Gastroesophageal sphincter (tissue), 4 donors: ENCODE results near the gene TECPR1. TPM values are rescaled to one million over a fixed set of nuclear protein-coding genes. Genes with fewer than 3 reads are reported as not detected.
A peak's percentile ranks its signal among the peaks of the same experiment; 100 is the strongest.

ENCODE experiments used
- ATAC-seq: fragments of 150-250 bp; one replicate; pipeline ENCODE4 v1.9.1; 2016; ENCODE audit warnings: mild to moderate bottlenecking, moderate library complexity
- H3K27ac ChIP-seq, 4 donors: fragments of 200-600 bp; sonication (generic) in 3 of 4; 1 replicate in 3 of 4; 2 replicates in 1 of 4; pipeline ENCODE4 v1.5.1; 2016 to 2019
- H3K27me3 ChIP-seq: fragments of 200-600 bp; sonication (generic); one replicate; pipeline ENCODE4 v1.5.1; 2019
- H3K36me3 ChIP-seq, 2 donors: fragments of 200-600 bp; sonication (generic); one replicate each; pipeline ENCODE4 v1.5.1; 2019; ENCODE audit warnings: control low read depth in 1 of 2
- H3K4me1 ChIP-seq, 3 donors: fragments of 200-600 bp; sonication (generic); 1 replicate in 2 of 3; 2 replicates in 1 of 3; pipeline ENCODE4 v1.5.1; 2016 to 2019; ENCODE audit warnings: control low read depth in 2 of 3
- H3K4me3 ChIP-seq, 2 donors: fragments of 200-600 bp; sonication (generic); one replicate each; pipeline ENCODE4 v1.5.1; 2019; ENCODE audit warnings: mild to moderate bottlenecking in 1 of 2, moderate library complexity in 1 of 2
- H3K9me3 ChIP-seq, 3 donors: fragments of 200-600 bp; sonication (generic); one replicate each; pipeline ENCODE4 v1.5.1; 2017 to 2019; ENCODE audit warnings: control low read depth in 2 of 3
- EP300 ChIP-seq: sonication (generic); formaldehyde crosslinking; IDR thresholded peaks from one replicate; pipeline ENCODE4 v1.6.1; 2017; ENCODE audit warnings: antibody characterized with exemption, mild to moderate bottlenecking
- POLR2A ChIP-seq, 2 donors: fragments of 450-650 bp; IDR thresholded peaks; one replicate each; pipeline ENCODE4 v1.6.1; 2017; ENCODE audit warnings: antibody characterized with exemption in 2 of 2, mild to moderate bottlenecking in 2 of 2, moderate library complexity in 1 of 2
- POLR2AphosphoS5 ChIP-seq: sonication (generic); formaldehyde crosslinking; IDR thresholded peaks from one replicate; pipeline ENCODE4 v1.6.1; 2017; ENCODE audit warnings: antibody characterized with exemption
- WGBS, 2 donors: methylation state at CpG; one replicate each; pipeline ENCODE4 v1.1.5; 2018; ENCODE audit warnings: low coverage in 1 of 2; 5-methylcytosine and 5-hydroxymethylcytosine counted together
- total RNA-seq, 4 donors: library from RNA; depleted of rRNA; stranded (reverse); fragments of >200 nt; gene quantifications; one replicate each; pipeline ENCODE4 v1.1.0, GENCODE V29; 2016
- TF ChIP-seq, protein P1 (sequence below), 4 experiments: fragments of 200-600 bp in 2 of 4; fragments of 450-650 bp in 2 of 4; sonication (generic) in 1 of 4; IDR thresholded peaks; one replicate each; pipeline ENCODE4 v1.5.1; 2017 to 2019; ENCODE audit warnings: antibody characterized with exemption in 4 of 4, mild to moderate bottlenecking in 2 of 4, moderate library complexity in 2 of 4

TECPR1 gene
- total RNA-seq, 4 donors from 2014 or later = 18.6 to 22.3 (median 20.4) TPM

GRCh38 chr7:98295467-98296192 is 43.6 kb upstream of the TECPR1 start:
- 78% methylated on average over 4 of the region's 19 CpGs; no CpG with 5 or more reads in 1 of the 2 donors for WGBS, 2 donors
- Histone ChIP-seq H3K36me3 (peaks cover 0 to 52% of the 10 kb centered on the region in 2 donors), H3K4me3 (no peak overlapping the region), H3K27ac (no peak overlapping the region), H3K9me3 (no peaks in the 10 kb centered on the region), H3K27me3 (no peaks in the 10 kb centered on the region), H3K4me1 (peaks cover 0 to 28% (median 0%) of the 10 kb centered on the region in 3 donors)
- TF ChIP-seq, protein P1, sequence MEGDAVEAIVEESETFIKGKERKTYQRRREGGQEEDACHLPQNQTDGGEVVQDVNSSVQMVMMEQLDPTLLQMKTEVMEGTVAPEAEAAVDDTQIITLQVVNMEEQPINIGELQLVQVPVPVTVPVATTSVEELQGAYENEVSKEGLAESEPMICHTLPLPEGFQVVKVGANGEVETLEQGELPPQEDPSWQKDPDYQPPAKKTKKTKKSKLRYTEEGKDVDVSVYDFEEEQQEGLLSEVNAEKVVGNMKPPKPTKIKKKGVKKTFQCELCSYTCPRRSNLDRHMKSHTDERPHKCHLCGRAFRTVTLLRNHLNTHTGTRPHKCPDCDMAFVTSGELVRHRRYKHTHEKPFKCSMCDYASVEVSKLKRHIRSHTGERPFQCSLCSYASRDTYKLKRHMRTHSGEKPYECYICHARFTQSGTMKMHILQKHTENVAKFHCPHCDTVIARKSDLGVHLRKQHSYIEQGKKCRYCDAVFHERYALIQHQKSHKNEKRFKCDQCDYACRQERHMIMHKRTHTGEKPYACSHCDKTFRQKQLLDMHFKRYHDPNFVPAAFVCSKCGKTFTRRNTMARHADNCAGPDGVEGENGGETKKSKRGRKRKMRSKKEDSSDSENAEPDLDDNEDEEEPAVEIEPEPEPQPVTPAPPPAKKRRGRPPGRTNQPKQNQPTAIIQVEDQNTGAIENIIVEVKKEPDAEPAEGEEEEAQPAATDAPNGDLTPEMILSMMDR (IDR thresholded peaks at IDR 0.05) = no peak
- no peak for TF ChIP-seq POLR2AphosphoS5
- ATAC-seq = no peak

- TF ChIP-seq POLR2A (IDR thresholded peaks at IDR 0.05) = no peak
- TF ChIP-seq, protein P1 (IDR thresholded peaks at IDR 0.05) = peak in 2 of 4 experiments; percentile 42 to 57
- no peaks in the 10 kb centered on the region for H3K9me3 ChIP-seq
- peaks cover 0 to 55% of the 10 kb centered on the region in 2 donors for H3K36me3 ChIP-seq
- no peak overlapping the region for H3K27ac ChIP-seq
- ATAC-seq = no peak
- peaks cover 0 to 28% (median 0%) of the 10 kb centered on the region in 3 donors for H3K4me1 ChIP-seq
- H3K27me3 ChIP-seq = no peaks in the 10 kb centered on the region
- no peak overlapping the region for H3K4me3 ChIP-seq
- 80% methylated on average over 3 to 4 of the region's 14 CpGs for WGBS, 2 donors
Measured at GRCh38 chr7:98294798-98295382, 42.9 kb upstream of the TECPR1 start.

DNA sequence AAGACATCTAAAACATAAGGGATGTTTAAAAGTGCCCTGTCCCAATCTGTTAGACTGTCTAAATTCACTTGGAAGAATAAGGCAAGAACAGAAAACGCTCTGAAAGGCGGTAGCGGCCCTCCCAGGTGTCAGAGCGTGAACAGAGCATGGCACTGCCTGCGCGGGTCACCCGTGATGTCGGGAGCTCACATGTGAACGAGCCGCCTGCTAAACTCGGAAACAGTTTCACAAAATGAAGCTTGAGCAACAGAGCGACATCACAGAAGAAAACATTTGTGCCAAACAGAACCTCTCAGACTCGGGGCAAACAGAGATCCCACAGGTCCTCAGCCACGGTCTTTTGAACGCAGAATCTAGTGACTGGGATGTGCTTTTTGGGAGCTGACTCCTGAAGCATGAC is 42.3 kb upstream of the TECPR1 start:
- WGBS, 2 donors = 80 to 86% methylated on average over 8 to 15 of the region's 15 CpGs
- H3K9me3 ChIP-seq = no peaks in the 10 kb centered on the region
- peaks cover 0 to 34% (median 0%) of the 10 kb centered on the region in 3 donors for H3K4me1 ChIP-seq
- H3K27me3 ChIP-seq = no peaks in the 10 kb centered on the region
- TF ChIP-seq POLR2A (IDR thresholded peaks at IDR 0.05) = no peak
- TF ChIP-seq, protein P1 (IDR thresholded peaks at IDR 0.05) = no peak
- no peak for TF ChIP-seq POLR2AphosphoS5
- no peak for TF ChIP-seq EP300
- peaks cover 0 to 61% of the 10 kb centered on the region in 2 donors for H3K36me3 ChIP-seq
- no peak overlapping the region for H3K27ac ChIP-seq
- H3K4me3 ChIP-seq = no peak overlapping the region
- no peak for ATAC-seq

DNA sequence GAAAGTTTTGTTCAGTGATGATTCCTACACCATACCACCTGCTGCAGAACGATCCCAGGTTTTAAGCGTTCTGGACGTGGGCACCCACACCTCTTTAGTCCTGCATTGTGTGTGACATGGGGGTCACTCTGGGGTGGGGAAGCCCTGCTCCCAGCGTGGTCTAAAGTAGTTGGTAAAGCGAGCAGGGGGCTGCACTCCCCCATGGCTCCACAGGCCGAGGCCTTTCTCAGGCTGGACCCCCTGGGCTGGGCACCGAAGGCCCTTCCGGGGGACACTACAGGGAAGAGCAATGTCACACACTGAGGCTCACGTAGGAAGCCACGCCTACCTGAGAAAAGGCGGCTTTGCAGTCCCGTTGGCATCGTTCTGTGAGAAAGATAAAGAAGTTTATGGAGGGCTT is 41.7 kb upstream of the TECPR1 start:
- Histone ChIP-seq H3K4me1 (peaks cover 0 to 39% (median 0%) of the 10 kb centered on the region in 3 donors), H3K36me3 (peaks cover 0 to 67% of the 10 kb centered on the region in 2 donors), H3K4me3 (no peak overlapping the region), H3K27me3 (no peaks in the 10 kb centered on the region), H3K9me3 (no peaks in the 10 kb centered on the region), H3K27ac (no peak overlapping the region)
- no peak for TF ChIP-seq POLR2A (IDR thresholded peaks at IDR 0.05)
- TF ChIP-seq EP300 = no peak
- TF ChIP-seq, protein P1 (IDR thresholded peaks at IDR 0.05) = no peak
- WGBS, 2 donors = 74 to 80% methylated on average over 3 to 8 of the region's 13 CpGs
- peak; percentile 7 for ATAC-seq

- Histone ChIP-seq H3K4me3 (no peak overlapping the region), H3K4me1 (peaks cover 0 to 44% (median 1%) of the 10 kb centered on the region in 3 donors), H3K9me3 (no peaks in the 10 kb centered on the region), H3K36me3 (peaks cover 0 to 72% of the 10 kb centered on the region in 2 donors), H3K27ac (no peak overlapping the region), H3K27me3 (no peaks in the 10 kb centered on the region)
- no peak for ATAC-seq
- 71% methylated on average over 15 of the region's 17 CpGs; no CpG with 5 or more reads in 1 of the 2 donors for WGBS, 2 donors
- TF ChIP-seq POLR2AphosphoS5 (no peak), POLR2A (IDR thresholded peaks at IDR 0.05) (no peak), EP300 (no peak)
- TF ChIP-seq, protein P1 (IDR thresholded peaks at IDR 0.05) = no peak
Measured at GRCh38 chr7:98293265-98293664, 41.2 kb upstream of the TECPR1 start.
